Measurements from ENCODE around the gene BBX.

BBX gene

DNA sequence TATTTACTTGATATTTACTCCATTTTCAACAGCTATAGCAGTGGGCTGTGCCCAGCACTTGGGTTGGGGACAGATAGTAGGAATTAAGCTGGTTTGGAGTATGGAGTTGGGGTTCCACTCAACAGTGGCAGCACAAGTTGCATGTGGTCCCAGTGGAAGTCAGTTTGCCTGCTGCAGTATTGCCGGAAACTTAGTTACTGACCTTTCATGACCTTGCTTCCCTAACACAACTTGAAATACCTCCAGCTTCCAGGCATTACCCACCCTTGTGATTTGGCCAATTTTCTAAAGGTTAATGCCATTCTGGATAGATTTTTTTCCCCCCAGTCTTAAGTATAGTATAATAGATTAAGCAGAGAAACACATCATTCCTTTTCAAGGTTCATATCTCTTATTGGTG, 68.0 kb downstream of the BBX start:
- Histone ChIP-seq H3K27me3 (ENCODE audit: insufficient read depth, poor library complexity, severe bottlenecking) (no peaks in the 10 kb centered on the region), H3K4me3 (replicated peaks; ENCODE audit: insufficient read depth, low read length) (no peak overlapping the region), H3K27ac (replicated peaks) (no peak overlapping the region)
- no peak for DNase-seq (ENCODE audit: low read depth in 1 of 2, low spot score in 1 of 2)
- TF ChIP-seq, protein P1, sequence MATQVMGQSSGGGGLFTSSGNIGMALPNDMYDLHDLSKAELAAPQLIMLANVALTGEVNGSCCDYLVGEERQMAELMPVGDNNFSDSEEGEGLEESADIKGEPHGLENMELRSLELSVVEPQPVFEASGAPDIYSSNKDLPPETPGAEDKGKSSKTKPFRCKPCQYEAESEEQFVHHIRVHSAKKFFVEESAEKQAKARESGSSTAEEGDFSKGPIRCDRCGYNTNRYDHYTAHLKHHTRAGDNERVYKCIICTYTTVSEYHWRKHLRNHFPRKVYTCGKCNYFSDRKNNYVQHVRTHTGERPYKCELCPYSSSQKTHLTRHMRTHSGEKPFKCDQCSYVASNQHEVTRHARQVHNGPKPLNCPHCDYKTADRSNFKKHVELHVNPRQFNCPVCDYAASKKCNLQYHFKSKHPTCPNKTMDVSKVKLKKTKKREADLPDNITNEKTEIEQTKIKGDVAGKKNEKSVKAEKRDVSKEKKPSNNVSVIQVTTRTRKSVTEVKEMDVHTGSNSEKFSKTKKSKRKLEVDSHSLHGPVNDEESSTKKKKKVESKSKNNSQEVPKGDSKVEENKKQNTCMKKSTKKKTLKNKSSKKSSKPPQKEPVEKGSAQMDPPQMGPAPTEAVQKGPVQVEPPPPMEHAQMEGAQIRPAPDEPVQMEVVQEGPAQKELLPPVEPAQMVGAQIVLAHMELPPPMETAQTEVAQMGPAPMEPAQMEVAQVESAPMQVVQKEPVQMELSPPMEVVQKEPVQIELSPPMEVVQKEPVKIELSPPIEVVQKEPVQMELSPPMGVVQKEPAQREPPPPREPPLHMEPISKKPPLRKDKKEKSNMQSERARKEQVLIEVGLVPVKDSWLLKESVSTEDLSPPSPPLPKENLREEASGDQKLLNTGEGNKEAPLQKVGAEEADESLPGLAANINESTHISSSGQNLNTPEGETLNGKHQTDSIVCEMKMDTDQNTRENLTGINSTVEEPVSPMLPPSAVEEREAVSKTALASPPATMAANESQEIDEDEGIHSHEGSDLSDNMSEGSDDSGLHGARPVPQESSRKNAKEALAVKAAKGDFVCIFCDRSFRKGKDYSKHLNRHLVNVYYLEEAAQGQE (IDR thresholded peaks at IDR 0.05; ENCODE audit: insufficient replicate concordance, low read depth), result no peak
- TF ChIP-seq SPI1 (IDR thresholded peaks at IDR 0.05; ENCODE audit: borderline replicate concordance, low read depth) (no peak), POLR2AphosphoS5 (IDR thresholded peaks at IDR 0.05; ENCODE audit: low read depth) (no peak), GABPA (IDR thresholded peaks at IDR 0.05; ENCODE audit: low read depth) (no peak)
- TF ChIP-seq, protein P2, sequence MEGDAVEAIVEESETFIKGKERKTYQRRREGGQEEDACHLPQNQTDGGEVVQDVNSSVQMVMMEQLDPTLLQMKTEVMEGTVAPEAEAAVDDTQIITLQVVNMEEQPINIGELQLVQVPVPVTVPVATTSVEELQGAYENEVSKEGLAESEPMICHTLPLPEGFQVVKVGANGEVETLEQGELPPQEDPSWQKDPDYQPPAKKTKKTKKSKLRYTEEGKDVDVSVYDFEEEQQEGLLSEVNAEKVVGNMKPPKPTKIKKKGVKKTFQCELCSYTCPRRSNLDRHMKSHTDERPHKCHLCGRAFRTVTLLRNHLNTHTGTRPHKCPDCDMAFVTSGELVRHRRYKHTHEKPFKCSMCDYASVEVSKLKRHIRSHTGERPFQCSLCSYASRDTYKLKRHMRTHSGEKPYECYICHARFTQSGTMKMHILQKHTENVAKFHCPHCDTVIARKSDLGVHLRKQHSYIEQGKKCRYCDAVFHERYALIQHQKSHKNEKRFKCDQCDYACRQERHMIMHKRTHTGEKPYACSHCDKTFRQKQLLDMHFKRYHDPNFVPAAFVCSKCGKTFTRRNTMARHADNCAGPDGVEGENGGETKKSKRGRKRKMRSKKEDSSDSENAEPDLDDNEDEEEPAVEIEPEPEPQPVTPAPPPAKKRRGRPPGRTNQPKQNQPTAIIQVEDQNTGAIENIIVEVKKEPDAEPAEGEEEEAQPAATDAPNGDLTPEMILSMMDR (IDR thresholded peaks at IDR 0.05; ENCODE audit: insufficient read depth, low read length), result no peak

GRCh38 chr3:107592073-107592472, 69.3 kb downstream of the BBX start:
- TF ChIP-seq SPI1 (IDR thresholded peaks at IDR 0.05; ENCODE audit: borderline replicate concordance, low read depth), result no peak
- TF ChIP-seq, protein P2 (IDR thresholded peaks at IDR 0.05; ENCODE audit: insufficient read depth, low read length), result no peak
- no peak for TF ChIP-seq GABPA (IDR thresholded peaks at IDR 0.05; ENCODE audit: low read depth)
- TF ChIP-seq POLR2AphosphoS5 (IDR thresholded peaks at IDR 0.05; ENCODE audit: low read depth), result no peak
- TF ChIP-seq, protein P1 (IDR thresholded peaks at IDR 0.05; ENCODE audit: insufficient replicate concordance, low read depth), result no peak
- no peak for DNase-seq (ENCODE audit: low read depth in 1 of 2, low spot score in 1 of 2)
- Histone ChIP-seq H3K27ac (replicated peaks) (no peak overlapping the region), H3K27me3 (ENCODE audit: insufficient read depth, poor library complexity, severe bottlenecking) (no peaks in the 10 kb centered on the region), H3K4me3 (replicated peaks; ENCODE audit: insufficient read depth, low read length) (no peak overlapping the region)

DNA sequence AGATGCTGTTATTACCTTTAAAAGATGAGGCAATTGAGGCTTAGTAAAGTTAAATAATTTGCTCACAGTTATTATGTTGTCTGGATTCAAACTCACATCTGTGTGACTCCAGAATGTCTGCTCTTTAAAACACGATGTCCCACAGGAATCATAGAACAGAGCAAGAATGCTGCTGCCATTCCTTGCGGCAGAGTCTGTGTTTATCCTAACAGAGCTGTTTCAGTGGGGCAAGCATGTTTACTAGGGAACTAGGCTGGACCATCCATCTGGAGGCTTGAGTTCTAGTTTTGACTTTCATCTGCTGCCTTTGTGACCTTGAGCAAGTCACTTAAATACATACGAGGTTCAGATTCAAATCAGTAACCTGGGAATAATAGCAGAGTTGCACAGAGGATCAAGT, 72.1 kb downstream of the BBX start:
- H3K4me3 ChIP-seq (replicated peaks; ENCODE audit: insufficient read depth, low read length), result no peak overlapping the region
- no peak overlapping the region for H3K27ac ChIP-seq (replicated peaks)
- no peaks in the 10 kb centered on the region for H3K27me3 ChIP-seq (ENCODE audit: insufficient read depth, poor library complexity, severe bottlenecking)
- TF ChIP-seq SPI1 (IDR thresholded peaks at IDR 0.05; ENCODE audit: borderline replicate concordance, low read depth), result no peak
- no peak for TF ChIP-seq GABPA (IDR thresholded peaks at IDR 0.05; ENCODE audit: low read depth)
- TF ChIP-seq, protein P1 (IDR thresholded peaks at IDR 0.05; ENCODE audit: insufficient replicate concordance, low read depth), result no peak
- TF ChIP-seq, protein P2 (IDR thresholded peaks at IDR 0.05; ENCODE audit: insufficient read depth, low read length), result no peak
- TF ChIP-seq POLR2AphosphoS5 (IDR thresholded peaks at IDR 0.05; ENCODE audit: low read depth), result no peak
- no peak for DNase-seq (ENCODE audit: low read depth in 1 of 2, low spot score in 1 of 2)
